ENCODE results near the gene DRGX.

DRGX gene

GRCh38 chr10:49355221-49355620, 40.7 kb downstream of the DRGX start:
- Histone ChIP-seq H3K36me3 (ENCODE audit: control insufficient read depth, insufficient read depth, low read length) (no peaks in the 10 kb centered on the region), H3K27ac (ENCODE audit: insufficient read depth, low read depth, low read length, poor library complexity, severe bottlenecking) (no peak overlapping the region), H3K4me3 (ENCODE audit: insufficient read depth, low read depth, low read length) (no peak overlapping the region), H3K9me3 (ENCODE audit: control insufficient read depth, low read length) (no peaks in the 10 kb centered on the region), H3K27me3 (ENCODE audit: control insufficient read depth, insufficient read depth, low read length, poor library complexity, severe bottlenecking) (no peaks in the 10 kb centered on the region), H3K4me1 (ENCODE audit: control insufficient read depth, insufficient read depth, low read length) (no peaks in the 10 kb centered on the region)
- 92 to 93% methylated on average over 2 to 3 of the region's 3 CpGs for WGBS, 2 experiments

- Histone ChIP-seq H3K27ac (ENCODE audit: insufficient read depth, low read depth, low read length, poor library complexity, severe bottlenecking) (no peak overlapping the region), H3K27me3 (ENCODE audit: control insufficient read depth, insufficient read depth, low read length, poor library complexity, severe bottlenecking) (no peaks in the 10 kb centered on the region), H3K36me3 (ENCODE audit: control insufficient read depth, insufficient read depth, low read length) (no peaks in the 10 kb centered on the region), H3K4me1 (ENCODE audit: control insufficient read depth, insufficient read depth, low read length) (no peaks in the 10 kb centered on the region), H3K4me3 (ENCODE audit: insufficient read depth, low read depth, low read length) (no peak overlapping the region), H3K9me3 (ENCODE audit: control insufficient read depth, low read length) (no peaks in the 10 kb centered on the region)
- WGBS, 2 experiments: 90 to 94% methylated on average over 3 of the region's 3 CpGs
Observed at GRCh38 chr10:49354593-49354992, 41.3 kb downstream of the DRGX start.

- no peaks in the 10 kb centered on the region for H3K4me1 ChIP-seq (ENCODE audit: control insufficient read depth, insufficient read depth, low read length)
- no peaks in the 10 kb centered on the region for H3K36me3 ChIP-seq (ENCODE audit: control insufficient read depth, insufficient read depth, low read length)
- no peaks in the 10 kb centered on the region for H3K9me3 ChIP-seq (ENCODE audit: control insufficient read depth, low read length)
- WGBS, 2 experiments: 94 to 96% methylated on average over 8 of the region's 8 CpGs
- H3K4me3 ChIP-seq (ENCODE audit: insufficient read depth, low read depth, low read length): no peak overlapping the region
- no peak overlapping the region for H3K27ac ChIP-seq (ENCODE audit: insufficient read depth, low read depth, low read length, poor library complexity, severe bottlenecking)
- no peaks in the 10 kb centered on the region for H3K27me3 ChIP-seq (ENCODE audit: control insufficient read depth, insufficient read depth, low read length, poor library complexity, severe bottlenecking)
Observed at GRCh38 chr10:49353895-49354566, 41.9 kb downstream of the DRGX start.

- no peaks in the 10 kb centered on the region for H3K36me3 ChIP-seq (ENCODE audit: control insufficient read depth, insufficient read depth, low read length)
- H3K27ac ChIP-seq (ENCODE audit: insufficient read depth, low read depth, low read length, poor library complexity, severe bottlenecking): no peak overlapping the region
- 89% methylated on average over 6 of the region's 6 CpGs for WGBS, 2 experiments
- H3K4me3 ChIP-seq (ENCODE audit: insufficient read depth, low read depth, low read length): no peak overlapping the region
- H3K9me3 ChIP-seq (ENCODE audit: control insufficient read depth, low read length): no peaks in the 10 kb centered on the region
- no peaks in the 10 kb centered on the region for H3K4me1 ChIP-seq (ENCODE audit: control insufficient read depth, insufficient read depth, low read length)
- H3K27me3 ChIP-seq (ENCODE audit: control insufficient read depth, insufficient read depth, low read length, poor library complexity, severe bottlenecking): no peaks in the 10 kb centered on the region
Observed at GRCh38 chr10:49353026-49353894, 42.6 kb downstream of the DRGX start.

- Histone ChIP-seq H3K27me3 (ENCODE audit: control insufficient read depth, insufficient read depth, low read length, poor library complexity, severe bottlenecking) (no peaks in the 10 kb centered on the region), H3K4me3 (ENCODE audit: insufficient read depth, low read depth, low read length) (no peak overlapping the region), H3K36me3 (ENCODE audit: control insufficient read depth, insufficient read depth, low read length) (no peaks in the 10 kb centered on the region), H3K27ac (ENCODE audit: insufficient read depth, low read depth, low read length, poor library complexity, severe bottlenecking) (no peak overlapping the region), H3K4me1 (ENCODE audit: control insufficient read depth, insufficient read depth, low read length) (no peaks in the 10 kb centered on the region), H3K9me3 (ENCODE audit: control insufficient read depth, low read length) (no peaks in the 10 kb centered on the region)
- 94 to 99% methylated on average over 2 of the region's 2 CpGs for WGBS, 2 experiments
Observed at GRCh38 chr10:49352323-49352722, 43.6 kb downstream of the DRGX start.

GRCh38 chr10:49351669-49352068, 44.2 kb downstream of the DRGX start:
- Histone ChIP-seq H3K27ac (ENCODE audit: insufficient read depth, low read depth, low read length, poor library complexity, severe bottlenecking) (no peak overlapping the region), H3K9me3 (ENCODE audit: control insufficient read depth, low read length) (no peaks in the 10 kb centered on the region), H3K27me3 (ENCODE audit: control insufficient read depth, insufficient read depth, low read length, poor library complexity, severe bottlenecking) (no peaks in the 10 kb centered on the region), H3K4me1 (ENCODE audit: control insufficient read depth, insufficient read depth, low read length) (no peaks in the 10 kb centered on the region), H3K36me3 (ENCODE audit: control insufficient read depth, insufficient read depth, low read length) (no peaks in the 10 kb centered on the region), H3K4me3 (ENCODE audit: insufficient read depth, low read depth, low read length) (no peak overlapping the region)
- WGBS, 2 experiments: 91 to 92% methylated on average over 4 of the region's 4 CpGs

GRCh38 chr10:49350846-49351532, 44.9 kb downstream of the DRGX start:
- Histone ChIP-seq H3K27me3 (ENCODE audit: control insufficient read depth, insufficient read depth, low read length, poor library complexity, severe bottlenecking) (no peaks in the 10 kb centered on the region), H3K9me3 (ENCODE audit: control insufficient read depth, low read length) (no peaks in the 10 kb centered on the region), H3K36me3 (ENCODE audit: control insufficient read depth, insufficient read depth, low read length) (no peaks in the 10 kb centered on the region), H3K27ac (ENCODE audit: insufficient read depth, low read depth, low read length, poor library complexity, severe bottlenecking) (no peak overlapping the region), H3K4me1 (ENCODE audit: control insufficient read depth, insufficient read depth, low read length) (no peaks in the 10 kb centered on the region), H3K4me3 (ENCODE audit: insufficient read depth, low read depth, low read length) (no peak overlapping the region)
- WGBS, 2 experiments: 92% methylated on average over 4 of the region's 4 CpGs

- Histone ChIP-seq H3K4me3 (ENCODE audit: insufficient read depth, low read depth, low read length) (no peak overlapping the region), H3K9me3 (ENCODE audit: control insufficient read depth, low read length) (no peaks in the 10 kb centered on the region), H3K4me1 (ENCODE audit: control insufficient read depth, insufficient read depth, low read length) (no peaks in the 10 kb centered on the region), H3K27me3 (ENCODE audit: control insufficient read depth, insufficient read depth, low read length, poor library complexity, severe bottlenecking) (no peaks in the 10 kb centered on the region), H3K27ac (ENCODE audit: insufficient read depth, low read depth, low read length, poor library complexity, severe bottlenecking) (no peak overlapping the region), H3K36me3 (ENCODE audit: control insufficient read depth, insufficient read depth, low read length) (no peaks in the 10 kb centered on the region)
Observed at GRCh38 chr10:49350138-49350537, 45.8 kb downstream of the DRGX start.

GRCh38 chr10:49349390-49349789, 46.5 kb downstream of the DRGX start:
- H3K36me3 ChIP-seq (ENCODE audit: control insufficient read depth, insufficient read depth, low read length): no peaks in the 10 kb centered on the region
- H3K4me1 ChIP-seq (ENCODE audit: control insufficient read depth, insufficient read depth, low read length): no peaks in the 10 kb centered on the region
- H3K4me3 ChIP-seq (ENCODE audit: insufficient read depth, low read depth, low read length): no peak overlapping the region
- WGBS, 2 experiments: 89 to 93% methylated on average over 4 of the region's 4 CpGs
- H3K27me3 ChIP-seq (ENCODE audit: control insufficient read depth, insufficient read depth, low read length, poor library complexity, severe bottlenecking): no peaks in the 10 kb centered on the region
- H3K27ac ChIP-seq (ENCODE audit: insufficient read depth, low read depth, low read length, poor library complexity, severe bottlenecking): no peak overlapping the region
- no peaks in the 10 kb centered on the region for H3K9me3 ChIP-seq (ENCODE audit: control insufficient read depth, low read length)

GRCh38 chr10:49348593-49348992, 47.3 kb downstream of the DRGX start:
- 83 to 94% methylated on average over 2 of the region's 2 CpGs for WGBS, 2 experiments

More at GRCh38 chr10:49348593-49348992, 47.3 kb downstream of the DRGX start:
- H3K36me3 ChIP-seq (ENCODE audit: control insufficient read depth, insufficient read depth, low read length): no peaks in the 10 kb centered on the region
- no peak overlapping the region for H3K4me3 ChIP-seq (ENCODE audit: insufficient read depth, low read depth, low read length)
- H3K4me1 ChIP-seq (ENCODE audit: control insufficient read depth, insufficient read depth, low read length): no peaks in the 10 kb centered on the region
- H3K27me3 ChIP-seq (ENCODE audit: control insufficient read depth, insufficient read depth, low read length, poor library complexity, severe bottlenecking): no peaks in the 10 kb centered on the region
- no peaks in the 10 kb centered on the region for H3K9me3 ChIP-seq (ENCODE audit: control insufficient read depth, low read length)
- no peak overlapping the region for H3K27ac ChIP-seq (ENCODE audit: insufficient read depth, low read depth, low read length, poor library complexity, severe bottlenecking)

Measured in ectodermal cell (in vitro differentiated cells).